GM19025 (cell line): ENCODE results near the gene ZNF317.
A peak's percentile ranks its signal among the peaks of the same experiment; 100 is the strongest.

Experiments used
- ATAC-seq: cut with Tn5 transposase; IDR thresholded peaks from one replicate; pipeline ENCODE4 v1.9.1; 2021; ENCODE audit warnings: mild to moderate bottlenecking, low read depth, moderate library complexity; ENCODE audit not compliant: unreplicated experiment

Gene ZNF317

DNA sequence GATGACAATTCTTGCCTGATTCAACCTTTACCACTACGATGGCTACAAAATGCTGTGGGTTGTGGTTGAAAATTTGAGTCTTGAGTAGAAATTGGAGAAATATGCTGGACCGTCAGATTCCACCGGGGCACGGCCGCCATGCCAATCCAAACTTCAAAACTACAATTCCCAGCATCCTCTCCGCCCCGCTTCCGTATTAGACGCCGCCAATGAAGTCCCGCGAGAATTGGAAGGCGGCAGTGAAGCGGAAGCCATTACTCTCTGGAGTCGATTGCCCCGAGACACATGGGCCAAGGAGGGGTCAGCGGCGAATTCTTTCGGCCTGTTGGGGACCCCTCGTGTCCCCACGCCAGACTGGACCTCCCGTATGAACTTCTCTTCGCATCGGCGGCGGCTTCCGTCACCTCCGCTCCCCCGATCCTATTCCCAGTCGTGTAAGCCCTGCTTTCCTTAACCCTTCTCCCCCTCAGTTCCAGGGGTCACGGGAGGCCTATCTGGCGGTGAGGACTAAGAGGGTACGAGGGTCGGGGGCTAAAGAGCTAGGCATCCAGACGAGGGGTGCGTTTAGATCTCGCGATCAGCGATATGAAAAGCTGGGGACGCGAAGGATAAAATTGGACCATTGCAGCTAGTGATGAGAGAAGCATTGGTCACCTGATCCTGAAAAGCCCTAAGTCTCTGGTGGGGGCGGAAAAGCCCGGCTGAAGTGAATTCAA lies at the start of gene ZNF317:
Gene ZNF317, plus strand, starts transcription at position 239 of the 716 bp plus-strand sequence. CDS start 15,620 bp downstream, outside the sequence.
- ATAC-seq: peak; percentile 91

DNA sequence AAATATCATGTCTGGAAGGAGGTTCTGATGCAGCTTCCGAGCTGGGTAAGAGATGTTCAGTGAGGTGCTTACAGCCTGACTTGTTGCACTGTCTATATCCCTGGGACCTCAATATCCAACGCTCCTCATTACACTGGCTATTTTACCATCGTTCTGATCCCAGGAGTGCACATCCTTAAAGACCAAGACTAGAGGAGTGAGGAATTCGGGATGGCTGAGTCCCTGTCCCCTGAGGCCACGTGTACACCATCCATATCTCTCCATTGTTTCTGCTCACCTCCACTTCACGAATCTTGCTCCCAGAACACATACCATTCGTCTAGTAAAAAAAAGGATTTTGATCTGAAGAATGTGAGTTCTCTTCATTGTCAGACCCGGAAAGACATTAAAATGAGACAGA lies 32.8 kb upstream of the ZNF317 start, which contains the start of gene OR7G2:
Gene OR7G2, minus strand, starts transcription at position 101 of the 400 bp plus-strand sequence. CDS start 4,232 bp downstream, outside the sequence.
- no peak for ATAC-seq

DNA sequence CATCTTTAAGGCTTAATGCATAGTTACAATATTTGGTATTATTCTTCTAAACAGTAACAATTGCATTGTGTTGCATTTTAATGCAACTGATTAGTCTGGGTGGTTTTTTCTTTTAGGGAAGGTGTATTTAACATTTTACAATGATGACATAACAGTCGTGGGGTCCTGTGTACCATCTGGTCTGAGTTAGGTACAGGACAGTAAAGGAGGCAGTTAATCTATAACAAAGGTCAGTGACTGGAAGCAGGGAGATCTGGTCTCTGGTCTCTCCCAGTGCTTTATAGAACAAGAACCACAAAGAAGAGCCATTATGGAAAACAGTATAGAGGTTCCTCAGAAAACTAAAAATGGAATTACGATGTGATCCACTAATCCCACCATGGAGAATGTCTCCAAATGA lies 30.2 kb upstream of the ZNF317 start:
- ATAC-seq: no peak

DNA sequence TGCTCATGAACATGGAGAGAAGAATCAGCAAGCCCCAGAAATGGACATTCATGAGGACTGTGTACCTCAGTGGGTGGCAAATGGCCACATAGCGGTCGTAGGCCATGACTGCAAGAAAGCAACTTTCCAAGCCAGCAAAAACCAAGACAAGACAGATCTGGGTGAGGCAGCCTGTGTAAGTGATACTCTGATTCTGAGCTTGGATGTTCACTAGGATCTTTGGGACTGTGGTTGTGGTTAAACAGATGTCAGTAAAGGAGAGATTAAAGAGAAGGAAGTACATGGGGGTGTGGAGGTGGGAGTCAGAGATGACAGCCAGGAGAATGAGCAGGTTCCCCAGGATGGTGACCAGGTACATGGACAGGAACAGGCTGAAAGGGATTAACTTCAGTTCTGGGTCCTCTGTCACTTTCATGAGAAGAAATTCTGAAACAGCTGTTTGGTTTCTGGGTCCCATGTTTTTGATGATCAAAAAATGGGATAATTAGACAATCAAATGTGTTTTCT lies 24.8 kb upstream of the ZNF317 start, which contains the start of gene OR7G1:
Gene OR7G1, minus strand, starts transcription at position 457 of the 507 bp plus-strand sequence. Its CDS starts 0 bp downstream, at position 457.
- ATAC-seq: no peak

DNA sequence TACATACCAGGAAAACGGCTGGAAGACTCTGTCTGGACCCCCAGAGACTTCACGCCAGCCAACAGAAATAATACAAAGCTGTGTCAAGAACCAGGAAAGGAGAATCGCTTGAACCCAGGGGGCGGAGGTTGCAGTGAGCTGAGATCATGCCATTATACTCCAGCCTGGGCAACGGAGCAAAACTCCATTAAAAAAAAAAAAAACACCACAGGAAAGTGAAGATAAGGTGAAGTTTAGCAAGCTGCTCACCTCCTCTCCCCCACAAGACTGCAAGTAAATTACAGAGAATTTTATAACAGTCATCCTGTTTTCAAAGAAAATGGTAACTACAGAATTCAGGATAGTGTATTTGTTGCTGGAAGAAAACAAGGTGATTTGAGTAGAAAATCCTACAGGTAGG lies 23.6 kb upstream of the ZNF317 start:
- no peak for ATAC-seq

DNA sequence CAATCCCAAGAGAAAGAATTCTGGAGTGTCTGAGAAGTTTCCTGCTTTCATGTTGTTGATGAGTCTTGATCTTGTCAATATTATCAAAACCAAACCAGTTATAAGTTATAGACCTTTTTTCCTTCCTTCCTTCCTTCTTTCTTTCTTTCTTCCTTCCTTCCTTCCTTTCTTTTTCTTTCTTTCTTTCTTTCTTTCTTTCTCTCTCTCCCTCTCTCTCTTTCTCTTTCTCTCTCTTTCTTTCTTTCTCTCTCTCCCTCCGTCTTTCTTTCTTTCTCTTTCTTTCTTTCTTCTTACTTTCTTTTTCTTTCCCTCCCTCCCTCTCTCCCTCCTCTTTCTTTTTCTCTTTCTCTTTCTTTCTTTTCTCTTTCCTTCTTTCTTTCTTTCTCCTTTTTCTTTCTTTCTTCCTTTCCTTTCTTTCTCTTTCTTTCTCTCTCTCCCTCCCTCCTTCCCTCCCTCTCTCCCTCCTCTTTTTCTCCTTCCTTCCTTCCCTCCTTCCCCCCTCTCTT lies 13.2 kb upstream of the ZNF317 start, which contains the start of gene OR7G3:
Gene OR7G3, minus strand, starts transcription at position 51 of the 506 bp plus-strand sequence. Its CDS starts 0 bp downstream, at position 51.
- ATAC-seq: no peak

DNA sequence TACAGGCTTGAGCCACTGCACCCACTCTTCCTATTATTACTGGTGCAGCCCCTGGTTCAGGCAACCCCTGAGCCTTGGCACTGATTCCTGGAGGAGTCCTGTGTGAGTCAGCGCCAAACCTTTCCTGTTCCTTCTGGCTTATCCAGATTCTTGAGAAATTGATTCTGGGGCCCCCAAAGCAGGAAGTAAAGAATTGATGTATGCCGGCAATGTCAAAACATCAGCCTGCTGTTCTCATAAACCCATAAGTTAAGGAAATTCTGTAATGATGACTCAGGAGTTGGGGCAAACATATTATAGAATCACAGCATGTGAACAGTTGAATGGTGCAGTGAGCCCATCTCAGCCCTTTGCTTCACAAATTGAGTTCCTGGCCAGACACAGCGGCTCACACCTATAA lies 12.0 kb upstream of the ZNF317 start:
- ATAC-seq: no peak

DNA sequence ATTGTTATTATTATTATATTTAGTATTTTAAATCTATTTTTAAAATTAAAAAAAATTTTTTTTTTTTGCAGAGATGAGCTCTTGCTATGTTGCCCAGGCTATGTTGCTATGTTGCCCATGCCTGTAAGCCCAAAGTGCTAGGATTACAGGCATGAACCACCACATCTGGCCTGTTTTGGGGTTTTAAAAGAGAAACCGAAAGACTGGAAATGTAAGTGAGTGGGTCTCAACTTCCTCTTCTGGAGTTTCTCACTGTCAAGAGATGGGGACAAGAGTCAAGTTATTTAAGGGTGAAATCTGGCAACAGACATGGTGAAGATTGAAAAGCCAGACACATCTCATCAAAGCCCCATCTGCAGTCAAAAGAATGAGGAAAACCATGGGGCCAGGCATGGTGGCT lies 9.2 kb upstream of the ZNF317 start:
- no peak for ATAC-seq

DNA sequence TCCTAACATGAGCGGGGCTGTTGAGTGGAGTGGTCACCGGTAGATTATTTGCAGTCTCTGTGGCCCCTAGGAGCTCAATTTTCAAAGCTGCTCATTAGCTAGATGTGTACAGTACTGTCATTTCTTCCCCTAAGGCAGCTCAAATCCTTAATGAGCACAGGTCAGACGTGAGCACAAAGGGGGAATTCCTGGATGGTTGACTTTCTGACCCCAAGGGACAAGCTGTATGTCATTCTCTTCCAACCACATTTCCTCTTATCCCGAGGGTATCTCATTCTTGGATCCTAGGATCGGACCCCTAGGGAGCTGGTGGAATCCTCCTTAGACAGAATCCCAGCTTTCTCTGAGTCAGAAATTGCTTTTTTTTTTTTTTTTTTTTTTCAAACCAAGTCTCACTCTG lies 7.8 kb upstream of the ZNF317 start:
- no peak for ATAC-seq

DNA sequence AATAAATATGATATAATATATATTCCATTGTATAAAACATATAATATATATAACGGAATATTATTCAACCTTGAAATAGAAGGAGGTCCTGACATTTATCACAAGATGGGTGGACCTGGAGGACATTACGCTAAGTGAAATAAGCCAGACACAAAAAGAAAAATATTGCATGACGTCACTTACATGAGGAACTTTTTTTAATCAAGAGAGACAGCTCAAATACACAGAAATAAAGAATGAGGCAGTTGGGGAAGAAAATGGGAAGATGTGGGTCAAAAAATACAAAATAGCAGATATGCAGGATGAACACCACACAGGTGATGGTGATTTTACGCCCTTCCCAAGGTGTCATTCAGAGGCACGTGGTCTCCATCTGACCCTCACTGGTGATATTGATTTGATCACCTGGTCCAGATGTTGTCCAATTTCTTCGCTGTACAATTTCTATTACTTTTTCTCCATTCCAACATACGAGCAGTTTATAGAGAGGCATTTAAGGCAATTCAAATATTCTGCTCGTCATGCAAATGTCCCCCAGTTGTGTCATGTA lies 513 bp upstream of the ZNF317 start:
- ATAC-seq: no peak

DNA sequence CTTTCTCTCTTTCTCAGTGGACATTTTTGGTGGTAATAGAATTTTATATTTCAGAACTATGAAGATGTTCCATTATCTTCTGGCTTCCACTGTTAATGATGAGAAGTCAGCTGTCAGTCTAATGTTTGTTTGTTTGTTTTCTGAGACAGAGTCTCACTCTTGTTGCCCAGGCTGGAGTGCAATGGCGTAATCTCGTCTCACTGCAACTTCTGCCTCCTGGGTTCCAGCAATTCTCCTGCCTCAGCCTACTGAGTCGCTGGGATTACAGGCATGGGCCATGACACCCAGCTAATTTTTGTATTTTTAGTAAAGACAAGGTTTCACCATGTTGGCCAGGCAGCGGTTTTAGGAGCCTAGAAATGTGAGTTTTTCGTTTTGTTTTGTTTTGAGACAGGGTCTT lies 4.7 kb downstream of the ZNF317 start:
- ATAC-seq: no peak

DNA sequence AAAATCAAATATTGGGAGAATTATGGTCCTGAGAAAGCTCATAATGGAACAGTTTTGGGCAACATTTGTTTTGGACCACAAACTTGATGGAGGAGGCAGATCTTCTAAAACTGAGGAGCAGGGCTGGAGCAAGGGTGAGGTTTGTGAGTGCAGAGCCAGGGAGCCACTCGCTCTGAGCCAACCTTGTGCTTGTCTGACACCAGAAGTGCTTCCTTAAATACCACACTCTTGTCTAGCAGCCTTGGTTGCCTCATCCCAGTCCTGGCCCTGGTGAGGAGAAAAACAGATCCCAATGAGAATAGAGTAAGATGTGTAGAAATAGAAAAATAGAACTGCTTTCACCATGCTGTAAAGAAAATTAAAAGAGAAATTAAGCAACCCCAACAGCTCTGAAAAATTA lies 6.7 kb downstream of the ZNF317 start:
- ATAC-seq: no peak

DNA sequence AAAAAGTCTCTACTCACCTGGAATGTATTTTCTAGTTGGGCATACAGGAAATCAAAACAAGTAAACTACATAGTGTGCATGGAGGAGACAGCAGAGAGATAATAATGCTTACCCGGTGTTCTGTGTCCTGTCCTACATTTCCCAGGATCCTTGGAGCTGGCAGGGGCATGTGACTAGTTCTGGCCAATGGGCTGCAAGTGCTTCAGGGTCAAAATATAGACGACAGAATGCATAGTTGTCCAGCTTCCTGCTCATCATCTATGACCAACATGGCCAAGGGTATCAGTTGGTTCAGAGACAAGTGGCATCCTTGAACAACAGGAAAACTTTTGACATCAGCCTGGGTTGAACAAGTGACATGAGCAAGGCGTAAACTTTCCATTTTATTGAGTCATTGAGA lies 8.5 kb downstream of the ZNF317 start:
- no peak for ATAC-seq

DNA sequence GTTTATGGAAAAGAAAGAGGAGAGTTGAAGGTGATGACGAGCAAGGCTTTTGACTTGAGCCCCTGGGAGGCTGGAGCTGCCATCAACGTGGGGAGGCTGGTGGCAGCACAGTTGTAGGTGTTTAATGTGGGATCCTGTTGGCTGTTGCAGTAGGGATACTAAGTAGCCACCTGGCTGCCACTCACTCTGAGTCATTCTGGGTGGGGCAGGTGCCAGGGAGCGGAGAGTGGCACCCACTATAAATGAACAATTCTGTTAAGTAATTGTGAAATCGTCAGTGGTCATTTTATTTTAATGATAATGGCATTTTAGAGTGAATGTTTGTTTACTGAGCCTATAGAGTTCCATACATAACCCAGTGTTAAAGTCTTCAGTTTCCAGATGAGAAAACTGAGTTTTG lies 9.8 kb downstream of the ZNF317 start:
- ATAC-seq: no peak

DNA sequence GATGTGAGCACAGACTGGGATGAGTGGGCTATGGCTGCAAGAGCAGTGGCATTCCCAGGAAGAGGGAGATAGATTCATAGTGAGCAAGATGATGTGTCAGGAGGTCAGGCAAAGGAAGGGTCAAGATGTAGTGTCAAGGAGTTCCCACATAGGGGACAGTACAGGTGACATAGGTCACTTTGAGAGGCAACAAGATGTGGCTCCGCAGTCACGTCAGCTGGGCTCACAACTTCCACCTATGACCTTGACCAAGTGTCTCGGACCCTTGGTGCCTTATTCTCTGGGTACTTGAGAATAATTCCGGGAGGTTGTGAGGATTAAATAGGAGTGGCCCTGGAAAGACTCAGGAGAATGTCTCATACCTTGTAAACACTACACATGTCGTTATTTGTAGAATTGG lies 10.5 kb downstream of the ZNF317 start:
- ATAC-seq: no peak

DNA sequence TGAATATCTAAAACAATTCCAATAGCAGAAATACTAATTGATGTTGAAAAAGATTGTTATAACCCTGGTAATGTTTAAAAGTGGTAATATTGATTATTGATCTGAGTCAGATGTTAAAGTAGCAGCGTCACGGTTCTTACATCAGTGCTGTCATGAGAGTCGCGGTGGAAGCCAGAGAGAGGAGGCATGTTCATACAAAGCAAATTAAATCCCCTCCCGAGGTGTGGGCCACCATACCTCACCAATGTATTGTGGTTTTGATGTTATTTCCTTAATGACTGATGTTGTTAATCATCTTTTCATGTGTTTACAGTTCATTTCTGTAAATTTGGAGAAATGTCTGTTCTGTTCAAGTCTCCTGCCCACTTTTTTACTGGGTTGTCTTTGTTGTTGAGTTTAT lies 11.2 kb downstream of the ZNF317 start:
- ATAC-seq: no peak

DNA sequence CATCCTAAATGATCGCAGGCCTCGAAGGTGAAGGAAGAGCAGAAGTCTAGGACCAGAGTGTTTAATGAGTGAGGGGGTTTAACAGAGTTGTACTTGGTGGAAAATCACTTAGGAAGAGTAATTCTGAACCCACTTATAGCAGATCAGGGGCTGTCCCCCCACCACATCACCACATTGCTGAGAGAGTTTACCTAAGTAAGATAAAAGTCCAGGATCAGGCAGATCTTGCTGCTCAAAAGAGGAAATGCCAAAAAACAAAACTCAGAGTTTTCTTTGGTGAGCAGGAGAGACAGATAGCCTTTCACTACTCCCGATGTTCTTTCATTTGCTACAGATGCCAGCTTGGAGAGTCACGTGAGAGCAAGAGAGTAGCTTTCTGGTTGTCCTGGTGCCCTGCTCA lies 15.4 kb downstream of the ZNF317 start:
- no peak for ATAC-seq

DNA sequence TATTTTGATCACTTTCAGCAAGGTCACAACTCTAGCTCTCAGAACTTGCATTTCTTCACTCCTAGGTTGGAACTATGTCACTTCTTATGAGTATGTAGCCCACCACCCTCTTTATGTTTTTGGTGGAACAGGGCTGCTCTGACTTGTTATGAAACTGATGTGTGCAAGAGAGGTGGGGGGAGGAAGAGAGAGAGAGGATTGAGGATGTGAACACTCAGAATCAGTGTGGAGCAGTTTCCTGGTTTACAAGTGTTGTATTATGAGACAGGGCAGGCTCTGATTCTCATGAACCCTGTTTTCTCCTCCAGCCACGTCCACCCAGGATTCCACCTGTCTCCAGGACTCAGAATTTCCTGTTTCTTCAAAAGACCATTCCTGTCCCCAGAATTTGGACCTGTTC lies 16.1 kb downstream of the ZNF317 start:
- no peak for ATAC-seq

DNA sequence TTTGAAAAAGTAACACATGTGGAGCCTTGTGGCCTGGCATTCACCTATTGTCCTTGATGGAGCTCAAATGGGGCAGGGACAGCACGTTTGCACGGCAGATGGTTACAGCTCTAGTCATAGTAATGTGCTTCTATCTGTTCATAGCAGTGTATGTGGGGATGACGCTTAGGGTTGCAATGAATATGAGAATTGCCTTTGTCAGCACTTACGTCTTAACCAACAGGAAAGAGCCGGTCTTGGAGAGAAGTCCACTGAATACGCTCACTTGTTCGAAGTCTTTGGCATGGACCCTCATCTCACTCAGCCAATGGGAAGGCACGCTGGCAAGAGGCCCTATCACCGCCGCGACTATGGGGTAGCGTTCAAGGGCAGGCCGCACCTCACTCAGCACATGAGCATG lies 19.7 kb downstream of the ZNF317 start:
- ATAC-seq: no peak

DNA sequence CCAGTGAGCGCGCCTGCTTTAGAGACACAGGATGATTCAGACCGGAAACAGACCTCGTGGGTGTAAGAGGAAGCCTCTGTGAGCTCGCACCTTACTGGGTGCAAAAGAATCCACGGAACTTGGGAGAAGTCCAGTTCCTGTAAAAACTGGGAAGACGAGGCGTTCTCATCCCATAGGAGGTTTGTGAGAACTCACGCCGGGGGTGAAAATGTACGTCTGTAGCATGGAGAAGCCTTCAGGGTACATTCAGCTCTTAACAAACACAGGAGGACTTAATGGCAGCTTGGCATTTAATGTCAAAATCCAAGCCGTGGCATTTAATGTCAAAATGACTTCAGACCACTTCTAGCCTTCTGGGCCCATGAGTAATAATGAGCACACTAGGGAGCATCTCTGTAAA lies 21.2 kb downstream of the ZNF317 start:
- ATAC-seq: no peak

DNA sequence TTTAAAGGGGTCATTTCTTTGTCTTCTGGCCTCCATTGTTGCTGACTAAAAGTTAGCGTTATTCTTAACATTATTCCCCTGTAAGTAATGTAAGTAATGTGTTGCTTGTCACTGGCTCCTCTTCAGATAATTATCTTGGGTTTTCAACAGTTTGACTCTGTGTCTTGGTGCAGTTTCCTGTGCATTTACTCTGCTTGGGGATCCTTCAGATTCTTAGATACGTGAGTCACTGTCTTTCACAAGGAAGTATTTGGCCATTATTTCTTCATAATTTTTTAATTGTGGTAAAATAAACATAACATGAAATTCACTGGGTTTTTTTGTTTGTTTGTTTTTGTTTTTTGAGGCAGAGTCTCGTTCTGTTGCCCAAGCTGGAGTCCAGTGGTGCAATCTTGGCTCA lies 25.1 kb downstream of the ZNF317 start:
- ATAC-seq: no peak

DNA sequence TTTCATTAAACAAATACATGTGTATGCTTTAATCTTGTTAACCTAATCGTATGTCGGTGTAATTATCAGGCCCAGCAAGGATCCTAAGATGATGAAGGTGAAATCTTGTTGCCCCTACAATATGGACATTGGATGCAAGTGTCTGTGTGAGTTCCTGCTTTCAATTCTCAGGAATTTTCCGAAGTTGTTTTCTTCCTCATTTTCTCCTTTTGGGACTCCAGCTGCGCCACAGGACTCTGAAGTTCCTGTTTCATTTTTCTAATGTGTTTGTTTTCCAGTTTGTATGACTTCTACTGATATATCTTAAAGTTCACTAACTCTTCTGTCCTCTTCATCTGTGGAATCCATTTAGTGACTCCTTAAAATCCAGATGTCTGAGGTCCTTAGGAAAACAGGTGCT lies 26.6 kb downstream of the ZNF317 start:
- no peak for ATAC-seq
